ENCODE measurements around the gene TMEM116.

- TF ChIP-seq CTCF (conservative IDR thresholded peaks at IDR 0.05; ENCODE audit: low read length): no peak
- TF ChIP-seq EZH2phosphoT487 (IDR thresholded peaks at IDR 0.05; ENCODE audit: borderline replicate concordance): no peak
Observed at GRCh38 chr12:112005419-112006395, 7.3 kb downstream of the TMEM116 start.
